Frontal cortex (tissue), 4 donors: Measurements from ENCODE around the gene CHCHD6. TPM values are rescaled to one million over a fixed set of nuclear protein-coding genes. Genes with fewer than 3 reads are reported as not detected.

Experiments used
- DNase-seq, 2 donors: peaks; one replicate each; pipeline ENCODE4 v3.0.0; 2012; ENCODE audit warnings: low spot score in 2 of 2
- FAIRE-seq: peaks from 2 replicates; lab custom pipeline; 2012; peaks lifted over from hg19 to GRCh38; lab: Jason Lieb, UNC
- total RNA-seq: library from RNA; depleted of rRNA; stranded (reverse); fragments of >200 nt; gene quantifications from one replicate; pipeline ENCODE4 v1.2.3, GENCODE V29; 2014
- donor health status: control.
- donor health status: control.
- donor health status: control.

CHCHD6 gene
- total RNA-seq, 1 donor from 2014 or later = 33.8 TPM

GRCh38 chr3:126903521-126903920, 199.5 kb downstream of the CHCHD6 start:
- FAIRE-seq (no peak), DNase-seq (no peak)

- FAIRE-seq (no peak), DNase-seq (no peak)
Observed at GRCh38 chr3:126907557-126907956, 203.5 kb downstream of the CHCHD6 start.

GRCh38 chr3:126908752-126909275, 204.8 kb downstream of the CHCHD6 start:
- DNase-seq = no peak
- FAIRE-seq = no peak

- DNase-seq (no peak), FAIRE-seq (no peak)
Observed at GRCh38 chr3:126910231-126910630, 206.2 kb downstream of the CHCHD6 start.

DNA sequence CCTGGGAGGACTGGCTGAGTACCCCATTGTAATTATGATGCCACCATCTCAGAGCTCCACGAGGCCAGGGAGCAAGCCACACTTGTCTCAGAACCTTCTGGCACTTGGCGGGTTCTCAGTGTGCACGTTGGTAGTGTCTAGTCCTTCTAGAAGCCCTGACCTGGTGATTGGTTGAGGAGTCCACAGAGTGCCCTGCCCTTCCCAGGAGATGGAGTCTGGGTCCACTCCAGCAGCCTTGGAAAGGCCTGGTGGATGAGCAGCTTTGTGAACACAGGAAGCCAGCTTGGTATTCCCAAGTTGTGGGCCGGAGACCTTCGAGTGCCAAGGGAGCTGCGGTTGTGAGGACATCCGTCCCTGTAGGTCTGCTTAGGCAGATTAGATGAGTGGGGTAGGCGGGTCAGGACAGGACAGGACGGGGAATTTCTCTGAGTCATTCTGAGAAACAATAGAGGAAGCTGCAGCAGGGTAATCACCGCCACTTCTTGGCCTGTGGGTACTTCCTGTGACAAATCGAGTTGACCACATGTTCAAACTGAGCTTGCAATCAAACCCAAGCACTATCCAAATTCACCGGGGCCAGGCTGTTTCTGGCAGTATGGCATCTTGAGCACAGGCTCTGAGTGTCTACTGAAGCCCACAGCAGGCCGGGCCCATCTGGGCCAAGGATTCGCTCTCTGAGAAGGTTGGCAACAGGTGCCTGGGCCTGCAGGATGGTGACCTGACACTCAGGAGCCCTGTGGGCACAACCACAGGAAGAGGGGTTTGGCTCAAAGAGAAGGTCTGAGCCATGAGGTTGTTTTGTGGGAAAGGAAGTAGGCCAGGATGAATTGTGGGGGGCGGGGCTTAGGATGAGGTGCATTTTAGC, 207.4 kb downstream of the CHCHD6 start:
- DNase-seq = peak in 1 of 2 donors; percentile 37
- no peak for FAIRE-seq

DNA sequence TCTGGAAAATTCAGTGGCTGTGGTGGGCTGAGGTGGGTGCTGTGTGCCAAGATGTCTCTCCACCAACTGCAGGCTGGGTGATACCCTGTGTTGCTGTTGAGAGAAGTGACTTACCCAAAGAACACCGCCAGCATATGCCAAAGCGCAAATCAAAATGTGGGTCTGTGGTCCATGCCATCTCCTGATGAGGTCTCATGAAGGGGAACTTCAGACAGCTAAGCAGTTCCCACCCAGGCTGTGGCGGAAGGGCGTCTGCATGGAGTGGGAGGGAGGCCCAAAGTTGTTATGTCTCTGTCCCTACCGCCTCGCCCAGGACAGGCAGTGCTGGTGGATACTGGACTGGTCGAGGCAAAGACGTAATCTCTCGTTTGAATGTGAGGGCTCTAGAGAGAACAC, 208.0 kb downstream of the CHCHD6 start:
- no peak for FAIRE-seq
- no peak for DNase-seq

DNA sequence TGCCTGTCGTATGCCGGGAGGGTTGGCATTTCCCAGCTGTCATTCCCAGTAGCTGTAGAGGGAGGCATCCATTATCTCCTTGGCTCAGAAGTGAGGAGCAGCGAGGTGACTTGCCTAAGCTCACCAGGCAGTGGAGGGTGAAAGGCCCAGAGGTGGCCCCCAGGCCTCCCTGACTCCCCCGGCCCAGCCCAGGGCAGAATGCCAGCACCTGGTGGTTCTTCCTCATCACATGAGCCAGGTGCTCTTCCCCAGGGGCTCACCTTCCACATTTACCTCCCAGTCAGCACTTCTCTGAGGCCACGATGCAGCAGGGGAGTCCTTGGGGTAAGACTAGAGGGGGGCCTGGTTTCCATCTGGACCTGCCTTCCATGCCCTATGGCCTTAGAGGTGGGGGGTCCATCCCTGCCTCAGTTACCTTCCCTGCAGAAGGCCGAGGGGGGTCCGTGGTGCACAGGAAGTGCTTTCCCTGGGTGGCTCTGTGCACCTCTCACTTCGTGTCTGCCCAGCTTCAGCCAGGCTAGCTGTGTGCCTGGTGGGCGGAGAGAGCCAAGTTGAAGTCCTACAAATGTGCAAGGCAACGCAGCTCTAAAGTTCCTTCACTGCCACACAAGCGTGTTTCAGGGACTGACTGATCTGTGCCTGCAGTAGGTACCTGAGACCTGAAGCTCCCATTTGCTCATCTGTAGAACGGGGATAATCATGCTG, 208.6 kb downstream of the CHCHD6 start:
- DNase-seq = no peak
- FAIRE-seq = no peak

GRCh38 chr3:126913524-126913923, 209.5 kb downstream of the CHCHD6 start:
- FAIRE-seq (no peak), DNase-seq (no peak)

DNA sequence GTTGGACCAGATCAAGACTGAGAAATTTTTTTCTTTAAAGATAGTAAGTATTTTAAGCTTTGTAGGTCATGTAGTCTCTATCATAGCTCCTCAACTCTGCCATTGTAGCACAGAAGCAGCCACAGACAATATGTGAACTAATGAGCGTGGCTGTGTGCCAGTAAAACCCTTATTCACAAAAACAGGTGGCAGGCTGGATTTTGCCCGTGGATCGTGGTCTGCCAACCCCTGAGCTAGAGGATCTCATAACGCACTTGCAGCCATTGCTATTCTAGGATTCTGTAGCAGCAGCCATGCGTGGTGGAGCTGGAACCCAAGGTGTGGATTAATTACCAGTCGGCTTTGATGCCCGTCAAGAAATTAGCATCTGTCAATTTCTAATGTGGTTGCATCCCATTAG, 210.2 kb downstream of the CHCHD6 start:
- FAIRE-seq = no peak
- DNase-seq = no peak

- no peak for FAIRE-seq
- DNase-seq = no peak
Observed at GRCh38 chr3:126915015-126915414, 211.0 kb downstream of the CHCHD6 start.

DNA sequence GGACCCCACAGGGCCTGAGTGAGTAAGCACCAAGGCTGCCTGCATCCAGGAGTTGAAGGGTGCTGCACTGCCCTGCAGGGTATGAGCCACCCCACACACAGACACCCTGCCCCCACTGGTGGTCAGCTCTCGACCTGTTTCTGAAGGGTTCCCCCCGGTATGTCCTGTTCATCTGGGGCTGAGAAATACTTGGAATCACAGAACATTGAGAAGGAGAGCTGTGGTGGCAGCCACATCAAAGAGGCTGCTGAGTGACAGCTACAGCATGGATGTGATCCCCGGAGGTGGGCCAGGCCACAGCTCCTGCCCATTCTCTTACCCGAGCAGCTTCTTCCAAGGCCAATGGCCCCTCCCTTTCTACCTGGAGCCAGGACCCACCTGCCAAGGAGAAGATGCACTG, 212.5 kb downstream of the CHCHD6 start:
- no peak for FAIRE-seq
- no peak for DNase-seq

- DNase-seq (no peak), FAIRE-seq (no peak)
Observed at GRCh38 chr3:126917232-126917804, 213.3 kb downstream of the CHCHD6 start.

GRCh38 chr3:126918355-126918821, 214.3 kb downstream of the CHCHD6 start:
- FAIRE-seq = no peak
- DNase-seq = no peak

- no peak for FAIRE-seq
Observed at GRCh38 chr3:126921085-126921824, 217.2 kb downstream of the CHCHD6 start.

DNA sequence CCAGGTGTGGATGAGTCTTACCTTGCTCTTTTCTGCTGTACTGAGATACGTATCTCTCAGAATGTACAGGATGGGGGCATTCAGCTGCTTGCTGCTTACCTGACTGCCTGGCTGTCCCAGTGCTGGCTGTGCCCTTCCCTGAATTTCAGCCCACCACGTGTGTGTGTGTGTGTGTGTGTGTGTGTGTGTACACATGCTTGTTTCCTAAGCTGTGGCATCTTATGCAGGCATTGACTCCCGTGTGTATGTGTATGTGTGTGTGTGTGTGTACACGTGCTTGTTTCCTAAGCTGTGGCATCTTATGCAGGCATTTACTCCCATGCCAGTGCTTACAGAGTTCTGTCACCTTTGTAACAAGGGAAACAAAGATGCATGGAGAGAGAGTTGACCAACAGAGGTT, 218.4 kb downstream of the CHCHD6 start:
- FAIRE-seq (no peak), DNase-seq (no peak)

More at GRCh38 chr3:126921085-126921824, 217.2 kb downstream of the CHCHD6 start:
- no peak for DNase-seq

- no peak for DNase-seq
- FAIRE-seq = no peak
Observed at GRCh38 chr3:126923423-126923822, 219.4 kb downstream of the CHCHD6 start.

DNA sequence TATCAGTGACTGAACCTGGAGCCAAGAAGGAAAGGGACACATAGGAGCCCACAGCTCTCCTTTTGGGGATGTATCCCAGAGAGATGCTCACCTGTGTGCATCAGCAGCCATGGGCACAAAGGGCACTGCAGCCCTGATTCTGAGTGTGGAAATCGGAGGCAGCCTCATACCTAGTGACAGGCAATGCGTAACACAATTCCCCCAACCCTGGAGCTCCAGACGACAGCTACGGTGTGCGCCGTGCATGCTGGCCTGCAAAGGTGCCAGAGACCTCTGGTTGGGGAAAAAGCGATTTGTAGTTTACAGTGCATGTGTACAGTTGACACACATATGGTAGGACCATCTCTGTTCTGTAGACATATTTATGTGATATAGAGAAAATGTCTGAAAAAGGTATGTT, 219.9 kb downstream of the CHCHD6 start:
- no peak for FAIRE-seq
- no peak for DNase-seq

DNA sequence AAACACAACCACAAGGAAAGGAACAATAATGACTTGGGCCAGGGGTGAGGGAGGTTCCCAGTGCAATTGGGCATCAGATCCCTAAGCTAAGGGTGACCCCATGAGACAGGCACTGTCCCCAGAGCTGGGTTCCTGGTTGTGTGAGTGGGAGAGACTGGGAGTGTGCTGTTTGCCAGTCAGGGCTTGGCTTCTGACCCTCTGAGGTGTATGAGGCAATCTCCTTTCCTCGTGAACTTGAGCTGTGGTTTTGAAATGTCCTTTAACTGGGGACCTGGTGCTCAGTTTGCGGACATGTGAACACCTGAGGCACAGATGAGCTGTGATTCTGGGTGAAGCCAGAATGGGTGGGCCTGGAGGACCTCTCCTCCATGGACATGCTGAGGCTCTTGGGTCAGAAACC, 220.4 kb downstream of the CHCHD6 start:
- DNase-seq (no peak), FAIRE-seq (no peak)

- DNase-seq = no peak
Observed at GRCh38 chr3:126925411-126926171, 221.6 kb downstream of the CHCHD6 start.

More at GRCh38 chr3:126925411-126926171, 221.6 kb downstream of the CHCHD6 start:
- no peak for FAIRE-seq
